Testis (tissue), 3 donors: ENCODE data around the gene LYPD6B. TPM values are rescaled to one million over a fixed set of nuclear protein-coding genes. Genes with fewer than 3 reads are reported as not detected.

Experiments used
- DNase-seq: peaks from one replicate; pipeline ENCODE4 v3.0.0-alpha.2; 2019
- H3K27ac ChIP-seq, 2 donors: fragments of 200-600 bp; sonication (generic); one replicate each; pipeline ENCODE4 v1.5.1; 2019
- H3K27me3 ChIP-seq: fragments of 200-600 bp; sonication (generic); one replicate; pipeline ENCODE4 v1.5.1; 2019
- H3K36me3 ChIP-seq: fragments of 200-600 bp; sonication (generic); one replicate; pipeline ENCODE4 v1.5.1; 2017; ENCODE audit warnings: low read depth; ENCODE audit errors: missing control alignments
- H3K4me1 ChIP-seq: fragments of 200-600 bp; sonication (generic); one replicate; pipeline ENCODE4 v1.5.1; 2019
- H3K4me3 ChIP-seq, 2 donors: fragments of 200-600 bp; sonication (generic); one replicate each; pipeline ENCODE4 v1.5.1; 2017 to 2019
- H3K9me3 ChIP-seq: fragments of 200-600 bp; sonication (generic); one replicate; pipeline ENCODE4 v1.5.1; 2017
- CTCF ChIP-seq, 3 experiments: fragments of 450-650 bp in 2 of 3; fragments of 200-600 bp in 1 of 3; sonication (generic) in 1 of 3; IDR thresholded peaks; one replicate each; pipeline ENCODE4 v1.5.1; 2016 to 2019; ENCODE audit warnings: antibody characterized with exemption in 3 of 3, mild to moderate bottlenecking in 2 of 3, moderate library complexity in 1 of 3
- POLR2A ChIP-seq: fragments of 450-650 bp; IDR thresholded peaks from one replicate; pipeline ENCODE4 v1.6.1; 2017; ENCODE audit warnings: antibody characterized with exemption, mild to moderate bottlenecking, moderate library complexity
- WGBS, 2 donors: methylation state at CpG; one replicate each; pipeline ENCODE4 v1.1.5; 2018; 5-methylcytosine and 5-hydroxymethylcytosine counted together
- intact Hi-C: fragments of 100-400 bp; cut with DNase I; formaldehyde crosslinking; loops from one replicate; pipeline ENCODE4 v1.15.1; 2023; ENCODE audit warnings: low total_unique reads
- polyA plus RNA-seq: library from polyadenylated mRNA; stranded (reverse); fragments of 350-450 nt; fragmentation: Illumina TruSeq; extraction: RNeasy Lipid Tissue Mini Kit (QIAGEN cat#74804); gene quantifications from one replicate; pipeline ENCODE4 v1.2.3, GENCODE V29; 2014; ENCODE audit warnings: low read depth, low replicate concordance; ENCODE audit not compliant: insufficient read depth
- total RNA-seq, 2 donors: library from RNA; depleted of rRNA; stranded (reverse); fragments of >200 nt; gene quantifications; one replicate each; pipeline ENCODE4 v1.2.3, GENCODE V29; 2016

The LYPD6B gene
- total and polyA plus RNA-seq, 3 donors from 2014 or later = 41.9 to 53.0 (median 45.2) TPM

- no peak for TF ChIP-seq POLR2A
- TF ChIP-seq CTCF (IDR thresholded peaks at IDR 0.05) = no peak
- H3K4me1 ChIP-seq = peaks cover 5% of the 10 kb centered on the region
- H3K36me3 ChIP-seq = no peaks in the 10 kb centered on the region
- H3K27ac ChIP-seq = no peak overlapping the region
- no peak overlapping the region for H3K4me3 ChIP-seq
- 69 to 77% methylated on average over 3 of the region's 3 CpGs for whole genome bisulfite sequencing, 2 donors
- H3K27me3 ChIP-seq = no peaks in the 10 kb centered on the region
- DNase-seq = no peak
- H3K9me3 ChIP-seq = no peaks in the 10 kb centered on the region
- intact Hi-C loops = no loop called here
Measured at GRCh38 chr2:149103081-149103620, 64.7 kb downstream of the LYPD6B start.

- Histone ChIP-seq H3K36me3 (no peaks in the 10 kb centered on the region), H3K4me3 (no peak overlapping the region), H3K9me3 (no peaks in the 10 kb centered on the region), H3K27me3 (no peaks in the 10 kb centered on the region), H3K4me1 (peaks cover 5% of the 10 kb centered on the region), H3K27ac (no peak overlapping the region)
- TF ChIP-seq CTCF (IDR thresholded peaks at IDR 0.05) = no peak
- no peak for TF ChIP-seq POLR2A
- no peak for DNase-seq
- intact Hi-C loops = no loop called here
- 33 to 80% methylated on average over 1 of the region's 1 CpG for WGBS, 2 donors
Measured at GRCh38 chr2:149104221-149104620, 65.7 kb downstream of the LYPD6B start.

GRCh38 chr2:149112068-149112467 is 73.6 kb downstream of the LYPD6B start:
- Histone ChIP-seq H3K27ac (no peak overlapping the region), H3K4me1 (no peaks in the 10 kb centered on the region), H3K9me3 (no peaks in the 10 kb centered on the region), H3K36me3 (no peaks in the 10 kb centered on the region), H3K4me3 (no peak overlapping the region), H3K27me3 (no peaks in the 10 kb centered on the region)
- 87 to 91% methylated on average over 1 of the region's 1 CpG for WGBS, 2 donors
- no peak for TF ChIP-seq POLR2A
- no peak for TF ChIP-seq CTCF (IDR thresholded peaks at IDR 0.05)
- no peak for DNase-seq
- intact Hi-C loops = no loop called here

- no peak for DNase-seq
- no peak for TF ChIP-seq POLR2A
- no peak for TF ChIP-seq CTCF (IDR thresholded peaks at IDR 0.05)
- Histone ChIP-seq H3K9me3 (no peaks in the 10 kb centered on the region), H3K27ac (no peak overlapping the region), H3K4me1 (no peaks in the 10 kb centered on the region), H3K36me3 (no peaks in the 10 kb centered on the region), H3K27me3 (no peaks in the 10 kb centered on the region), H3K4me3 (no peak overlapping the region)
- intact Hi-C loops = no loop called here
- WGBS, 2 donors = 84 to 94% methylated on average over 2 of the region's 2 CpGs
Measured at GRCh38 chr2:149112713-149113112, 74.2 kb downstream of the LYPD6B start.

DNA sequence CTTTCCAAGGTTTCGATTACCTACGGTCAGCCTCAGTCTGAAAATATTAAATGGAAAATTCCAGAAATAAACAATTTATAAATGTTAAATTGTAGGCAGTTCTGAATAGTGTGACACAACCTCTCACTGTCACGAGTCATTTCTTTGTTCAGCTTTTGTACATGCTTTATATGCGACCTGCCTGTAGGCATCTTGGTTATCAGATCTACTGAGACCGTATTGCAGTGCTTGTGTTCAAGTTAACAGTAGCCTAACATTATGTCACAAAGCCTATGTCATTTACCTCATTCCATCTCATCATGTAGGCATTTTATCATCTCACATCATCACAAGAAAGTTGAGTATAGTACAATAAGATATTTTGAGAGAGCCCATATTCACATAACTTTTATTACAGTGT is 77.3 kb downstream of the LYPD6B start:
- no peak overlapping the region for H3K27ac ChIP-seq
- WGBS, 2 donors = 93 to 96% methylated on average over 5 of the region's 5 CpGs
- no peaks in the 10 kb centered on the region for H3K36me3 ChIP-seq
- no peaks in the 10 kb centered on the region for H3K27me3 ChIP-seq
- TF ChIP-seq CTCF (IDR thresholded peaks at IDR 0.05) (no peak), POLR2A (no peak)
- H3K4me3 ChIP-seq = no peak overlapping the region
- intact Hi-C loops = no loop called here
- H3K9me3 ChIP-seq = no peaks in the 10 kb centered on the region
- no peak for DNase-seq
- H3K4me1 ChIP-seq = no peaks in the 10 kb centered on the region
